GM21381 (cell line): Measurements from ENCODE around the gene CNTN4.

Source experiments
- ATAC-seq: cut with Tn5 transposase; IDR thresholded peaks from one replicate; pipeline ENCODE4 v1.9.1; 2021; ENCODE audit warnings: mild to moderate bottlenecking, moderate library complexity; ENCODE audit not compliant: unreplicated experiment

CNTN4 gene

GRCh38 chr3:2849092-2849491 is 750.4 kb downstream of the CNTN4 start:
- ATAC-seq: no peak

GRCh38 chr3:2850701-2851100 is 752.0 kb downstream of the CNTN4 start:
- no peak for ATAC-seq

- ATAC-seq: no peak
These were observed 752.7 kb downstream of the CNTN4 start for GRCh38 chr3:2851361-2851760.

GRCh38 chr3:2851835-2852234 is 753.2 kb downstream of the CNTN4 start:
- no peak for ATAC-seq

- no peak for ATAC-seq
These were observed 755.0 kb downstream of the CNTN4 start for GRCh38 chr3:2853651-2854050.

GRCh38 chr3:2856138-2857133 is 757.8 kb downstream of the CNTN4 start:
- ATAC-seq: no peak

- ATAC-seq: no peak
These were observed 762.0 kb downstream of the CNTN4 start for GRCh38 chr3:2860626-2861025.

- no peak for ATAC-seq
These were observed 762.5 kb downstream of the CNTN4 start for GRCh38 chr3:2861120-2861519.

GRCh38 chr3:2861920-2862319 is 763.3 kb downstream of the CNTN4 start:
- no peak for ATAC-seq

- ATAC-seq: no peak
These were observed 763.7 kb downstream of the CNTN4 start for GRCh38 chr3:2862366-2862765.

- no peak for ATAC-seq
These were observed 764.5 kb downstream of the CNTN4 start for GRCh38 chr3:2863127-2863526.

GRCh38 chr3:2869905-2870304 is 771.2 kb downstream of the CNTN4 start:
- no peak for ATAC-seq

GRCh38 chr3:2870724-2871333 is 772.2 kb downstream of the CNTN4 start:
- ATAC-seq: no peak

- no peak for ATAC-seq
These were observed 774.2 kb downstream of the CNTN4 start for GRCh38 chr3:2872884-2873283.

- ATAC-seq: no peak
These were observed 775.3 kb downstream of the CNTN4 start for GRCh38 chr3:2873986-2874385.

- no peak for ATAC-seq
These were observed 777.0 kb downstream of the CNTN4 start for GRCh38 chr3:2875699-2876098.

- ATAC-seq: no peak
These were observed 777.7 kb downstream of the CNTN4 start for GRCh38 chr3:2876362-2876761.

- ATAC-seq: no peak
These were observed 780.4 kb downstream of the CNTN4 start for GRCh38 chr3:2879023-2879422.

- no peak for ATAC-seq
These were observed 780.9 kb downstream of the CNTN4 start for GRCh38 chr3:2879587-2879986.

GRCh38 chr3:2880218-2880756 is 781.6 kb downstream of the CNTN4 start:
- ATAC-seq: no peak

GRCh38 chr3:2883283-2883682 is 784.6 kb downstream of the CNTN4 start:
- no peak for ATAC-seq

GRCh38 chr3:2888592-2888991 is 789.9 kb downstream of the CNTN4 start:
- ATAC-seq: no peak
